ENCODE results near the gene BIVM.

GRCh38 chr13:102773441-102774213 lies 25.3 kb upstream of the BIVM start, which contains the start of gene TEX30:
- no peak for TF ChIP-seq RARB (CRISPR knock-in tag; IDR thresholded peaks at IDR 0.05)
- no peak for TF ChIP-seq ARNTL (CRISPR knock-in tag; IDR thresholded peaks at IDR 0.05; ENCODE audit: borderline replicate concordance, low read depth)
- TF ChIP-seq ISL1 (CRISPR knock-in tag; IDR thresholded peaks at IDR 0.05) = no peak
- no peak for TF ChIP-seq ZNF8 (CRISPR knock-in tag; IDR thresholded peaks at IDR 0.05)
- no peak for TF ChIP-seq CREB5 (CRISPR knock-in tag; IDR thresholded peaks at IDR 0.05; ENCODE audit: low read depth)
- no peak for TF ChIP-seq ZFP30 (CRISPR knock-in tag; IDR thresholded peaks at IDR 0.05)
- no peak for TF ChIP-seq PPARA (CRISPR knock-in tag; IDR thresholded peaks at IDR 0.05; ENCODE audit: borderline replicate concordance)
- TF ChIP-seq PATZ1 (CRISPR knock-in tag; IDR thresholded peaks at IDR 0.05; ENCODE audit: borderline replicate concordance) = no peak
- TF ChIP-seq TCF4 (CRISPR knock-in tag; IDR thresholded peaks at IDR 0.05; ENCODE audit: borderline replicate concordance) = no peak

Data from SK-N-SH treated with all-trans-retinoic acid at 6 μM for 48 hours (cell line).